Lung (tissue), 12 donors: ENCODE data around the gene AMN1. TPM values are rescaled to one million over a fixed set of nuclear protein-coding genes. Genes with fewer than 3 reads are reported as not detected.
"Not testable (repeated sequence)": the region's sequence is repeated elsewhere in the genome, so short reads cannot be mapped to it uniquely, and the experiment has no call there.

Experiments used
- ATAC-seq: fragments of 200-7000 bp; cut with Tn5 transposase; one replicate; pipeline ENCODE4 v1.9.1; 2020; ENCODE audit warnings: moderate number of reproducible peaks; ENCODE audit not compliant: insufficient read depth, low FRiP score
- DNase-seq, 3 donors: peaks; one replicate each; pipeline ENCODE4 v3.0.0-alpha.2; 2013 to 2017
- H3K27ac ChIP-seq, 2 donors: one replicate each; pipeline ENCODE4 v1.5.1; 2013; ENCODE audit warnings: mild to moderate bottlenecking in 2 of 2, moderate library complexity in 2 of 2, control low read depth in 1 of 2, inconsistent platforms in 1 of 2, low read depth in 1 of 2, low read length in 1 of 2
- H3K27me3 ChIP-seq, 3 donors: one replicate each; pipeline ENCODE4 v1.5.1; 2013; ENCODE audit warnings: low read length in 2 of 3; ENCODE audit not compliant: control insufficient read depth in 3 of 3, insufficient read depth in 3 of 3
- H3K36me3 ChIP-seq, 4 donors: one replicate each; pipeline ENCODE4 v1.5.1; 2013; ENCODE audit warnings: low read length in 4 of 4, mild to moderate bottlenecking in 1 of 4, moderate library complexity in 1 of 4; ENCODE audit not compliant: control insufficient read depth in 4 of 4, insufficient read depth in 4 of 4
- H3K4me1 ChIP-seq, 5 donors: one replicate each; pipeline ENCODE4 v1.5.1; 2013; ENCODE audit warnings: low read length in 5 of 5, mild to moderate bottlenecking in 2 of 5, moderate library complexity in 1 of 5; ENCODE audit not compliant: control insufficient read depth in 5 of 5, insufficient read depth in 5 of 5
- H3K4me3 ChIP-seq: one replicate; pipeline ENCODE4 v1.5.1; 2013; ENCODE audit warnings: mild to moderate bottlenecking, control low read depth, moderate library complexity
- H3K9ac ChIP-seq, 2 donors: one replicate each; pipeline ENCODE4 v1.5.1; 2013; ENCODE audit warnings: low read length in 2 of 2, control low read depth in 1 of 2; ENCODE audit not compliant: insufficient read depth in 1 of 2
- H3K9me3 ChIP-seq, 4 donors: one replicate each; pipeline ENCODE4 v1.5.1; 2013; ENCODE audit warnings: low read length in 3 of 4, mild to moderate bottlenecking in 1 of 4, moderate library complexity in 1 of 4; ENCODE audit not compliant: control insufficient read depth in 4 of 4, insufficient read depth in 3 of 4
- WGBS, 2 donors: extraction: QIAGEN DNeasy Blood & Tissue Kit; methylation state at CpG; one replicate each; pipeline ENCODE4 v1.1.7; 2013; 5-methylcytosine and 5-hydroxymethylcytosine counted together
- polyA plus RNA-seq, 2 donors: library from polyadenylated mRNA; stranded (reverse); fragments of 200-250 nt; gene quantifications; one replicate each; pipeline ENCODE4 v1.2.1, GENCODE V29; 2013
- total RNA-seq, 2 donors: library from RNA; depleted of rRNA in 1 of 2; stranded (reverse); fragments of >200 nt in 1 of 2; gene quantifications; one replicate each; pipeline ENCODE4 v1.2.1, GENCODE V29; 2014 to 2021
- TF ChIP-seq, protein P1 (sequence below): IDR thresholded peaks from 2 replicates; pipeline ENCODE4 v1.5.1; 2012; ENCODE audit warnings: mild to moderate bottlenecking; ENCODE audit errors: control extremely low read depth, extremely low read depth
- donor health status: control.
- donor health status: control.
- donor health status: Bipolar disorder and iron deficiency.
- donor health status: healthy.
- donor health status: DM: yes; HTN: yes; CAD: no.

AMN1 gene
- total and polyA plus RNA-seq, 4 donors = 5.7 to 20.0 (median 11.3) TPM

DNA sequence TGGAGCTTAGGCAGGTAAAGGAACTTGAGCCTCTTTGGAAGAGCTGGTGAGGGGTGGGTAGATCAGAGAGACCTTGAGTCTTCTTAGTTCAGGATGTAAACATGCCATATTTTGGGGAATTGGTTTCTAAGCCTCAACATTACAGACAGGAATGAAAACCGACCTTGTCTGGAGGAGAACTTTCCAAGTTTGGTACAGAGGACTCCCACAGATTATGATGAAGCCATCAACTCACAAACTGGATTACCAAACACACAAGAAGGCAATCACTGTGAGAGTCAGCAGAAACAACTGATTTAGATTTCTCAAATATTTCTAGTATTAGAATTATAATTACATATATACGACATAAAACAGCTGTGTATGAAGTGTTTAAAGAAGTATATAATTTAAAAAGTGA, 22.3 kb upstream of the AMN1 start:
- Histone ChIP-seq H3K4me1 (peaks cover 0 to 6% (median 3%) of the 10 kb centered on the region in 5 donors), H3K9ac (no peak overlapping the region), H3K9me3 (peaks cover 0 to 2% (median 0%) of the 10 kb centered on the region in 4 donors), H3K36me3 (no peaks in the 10 kb centered on the region), H3K27ac (no peak overlapping the region), H3K27me3 (no peaks in the 10 kb centered on the region), H3K4me3 (no peak overlapping the region)
- TF ChIP-seq, protein P1, sequence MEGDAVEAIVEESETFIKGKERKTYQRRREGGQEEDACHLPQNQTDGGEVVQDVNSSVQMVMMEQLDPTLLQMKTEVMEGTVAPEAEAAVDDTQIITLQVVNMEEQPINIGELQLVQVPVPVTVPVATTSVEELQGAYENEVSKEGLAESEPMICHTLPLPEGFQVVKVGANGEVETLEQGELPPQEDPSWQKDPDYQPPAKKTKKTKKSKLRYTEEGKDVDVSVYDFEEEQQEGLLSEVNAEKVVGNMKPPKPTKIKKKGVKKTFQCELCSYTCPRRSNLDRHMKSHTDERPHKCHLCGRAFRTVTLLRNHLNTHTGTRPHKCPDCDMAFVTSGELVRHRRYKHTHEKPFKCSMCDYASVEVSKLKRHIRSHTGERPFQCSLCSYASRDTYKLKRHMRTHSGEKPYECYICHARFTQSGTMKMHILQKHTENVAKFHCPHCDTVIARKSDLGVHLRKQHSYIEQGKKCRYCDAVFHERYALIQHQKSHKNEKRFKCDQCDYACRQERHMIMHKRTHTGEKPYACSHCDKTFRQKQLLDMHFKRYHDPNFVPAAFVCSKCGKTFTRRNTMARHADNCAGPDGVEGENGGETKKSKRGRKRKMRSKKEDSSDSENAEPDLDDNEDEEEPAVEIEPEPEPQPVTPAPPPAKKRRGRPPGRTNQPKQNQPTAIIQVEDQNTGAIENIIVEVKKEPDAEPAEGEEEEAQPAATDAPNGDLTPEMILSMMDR = no peak
- 58 to 68% methylated on average over 2 of the region's 2 CpGs for WGBS, 2 donors
- ATAC-seq (no peak), DNase-seq (peak in 1 of 3 donors; percentile 25)

DNA sequence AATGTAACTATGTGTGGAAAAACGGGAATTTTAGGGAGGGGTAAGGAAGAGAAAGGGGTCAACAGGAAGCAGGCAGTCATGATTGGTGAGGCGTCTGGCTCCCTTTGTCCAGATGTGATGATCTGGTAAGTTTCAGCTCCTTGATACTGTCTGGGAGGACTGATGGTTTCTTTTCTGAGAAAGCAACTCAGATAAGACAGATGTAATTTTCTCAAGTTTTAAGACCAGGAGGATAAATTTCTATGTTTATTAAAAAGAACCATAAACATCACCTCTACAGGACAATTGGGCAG, 21.9 kb upstream of the AMN1 start:
- ATAC-seq = no peak
- peaks cover 0 to 7% (median 4%) of the 10 kb centered on the region in 5 donors for H3K4me1 ChIP-seq
- 54 to 62% methylated on average over 2 of the region's 2 CpGs for WGBS, 2 donors
- DNase-seq = no peak
- no peaks in the 10 kb centered on the region for H3K36me3 ChIP-seq
- H3K9ac ChIP-seq = no peak overlapping the region
- TF ChIP-seq, protein P1 = no peak
- no peak overlapping the region for H3K27ac ChIP-seq
- H3K27me3 ChIP-seq = no peaks in the 10 kb centered on the region
- peaks cover 0 to 2% (median 0%) of the 10 kb centered on the region in 4 donors for H3K9me3 ChIP-seq
- no peak overlapping the region for H3K4me3 ChIP-seq

DNA sequence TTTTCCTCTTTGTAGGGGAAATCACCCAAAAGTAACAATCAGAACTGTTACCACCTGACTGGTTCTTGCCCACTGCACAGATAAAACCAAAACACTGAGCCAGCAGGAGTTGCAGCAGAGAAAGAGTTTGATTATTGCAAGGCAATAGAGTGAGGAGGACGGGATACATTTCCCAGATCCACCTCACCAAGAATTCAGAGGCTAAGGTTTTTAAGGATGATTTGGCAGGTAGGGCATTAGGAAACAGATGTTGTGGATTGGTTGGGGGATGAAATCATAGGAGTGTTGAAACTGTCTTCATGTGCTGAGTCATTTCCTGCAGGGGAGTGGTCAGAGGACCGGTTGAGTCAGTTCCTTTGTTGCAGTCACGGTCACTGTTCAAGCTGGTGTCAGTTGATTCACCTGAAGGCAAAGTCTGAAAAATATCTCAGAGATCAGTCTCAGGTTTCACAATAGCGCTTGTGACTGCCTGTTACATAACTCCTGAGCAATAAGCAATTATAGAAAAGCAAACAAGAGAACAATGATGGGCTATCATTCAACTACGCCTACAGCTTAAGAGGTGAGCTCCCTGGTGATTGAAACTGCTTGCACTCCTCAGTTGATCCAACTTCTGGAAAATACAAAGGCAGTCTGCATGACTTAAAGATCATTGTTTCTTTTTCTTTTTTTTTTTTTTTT, 20.3 kb upstream of the AMN1 start:
- H3K4me1 ChIP-seq = peaks cover 0 to 7% (median 4%) of the 10 kb centered on the region in 5 donors
- peaks cover 0 to 2% (median 0%) of the 10 kb centered on the region in 4 donors for H3K9me3 ChIP-seq
- peak; percentile 93 for ATAC-seq
- H3K4me3 ChIP-seq = no peak overlapping the region
- TF ChIP-seq, protein P1 = no peak
- WGBS, 2 donors = 19 to 24% methylated on average over 5 of the region's 5 CpGs
- no peak overlapping the region for H3K9ac ChIP-seq
- H3K27ac ChIP-seq = peak overlapping the region; percentile 38 to 91
- peak; percentile 20 to 65 (median 39) for DNase-seq
- H3K27me3 ChIP-seq = no peaks in the 10 kb centered on the region
- no peaks in the 10 kb centered on the region for H3K36me3 ChIP-seq

DNA sequence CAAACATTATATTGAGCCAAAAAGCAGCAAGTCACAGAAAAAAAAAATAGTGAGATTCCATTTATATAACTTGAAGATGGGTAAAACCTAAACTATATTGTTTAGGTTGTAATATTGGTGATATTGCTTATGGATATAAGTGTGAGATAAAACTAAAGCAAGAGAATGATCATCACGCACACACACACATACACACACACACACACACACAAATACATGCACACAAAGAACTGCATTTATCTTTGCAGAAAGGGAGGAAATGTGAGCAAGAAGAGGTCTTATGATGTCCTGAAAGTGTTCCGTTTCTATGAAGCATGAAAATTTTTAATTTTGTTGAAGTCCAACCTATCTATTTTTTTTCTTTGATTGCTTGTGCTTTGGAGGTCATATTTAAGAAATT, 16.4 kb upstream of the AMN1 start:
- Histone ChIP-seq H3K9me3 (peaks cover 0 to 2% (median 0%) of the 10 kb centered on the region in 4 donors), H3K27ac (no peak overlapping the region), H3K9ac (no peak overlapping the region), H3K36me3 (no peaks in the 10 kb centered on the region), H3K27me3 (no peaks in the 10 kb centered on the region), H3K4me3 (no peak overlapping the region), H3K4me1 (peaks cover 0 to 7% (median 3%) of the 10 kb centered on the region in 5 donors)
- TF ChIP-seq, protein P1 = no peak
- 83 to 86% methylated on average over 2 of the region's 2 CpGs for WGBS, 2 donors
- ATAC-seq (no peak), DNase-seq (no peak)

DNA sequence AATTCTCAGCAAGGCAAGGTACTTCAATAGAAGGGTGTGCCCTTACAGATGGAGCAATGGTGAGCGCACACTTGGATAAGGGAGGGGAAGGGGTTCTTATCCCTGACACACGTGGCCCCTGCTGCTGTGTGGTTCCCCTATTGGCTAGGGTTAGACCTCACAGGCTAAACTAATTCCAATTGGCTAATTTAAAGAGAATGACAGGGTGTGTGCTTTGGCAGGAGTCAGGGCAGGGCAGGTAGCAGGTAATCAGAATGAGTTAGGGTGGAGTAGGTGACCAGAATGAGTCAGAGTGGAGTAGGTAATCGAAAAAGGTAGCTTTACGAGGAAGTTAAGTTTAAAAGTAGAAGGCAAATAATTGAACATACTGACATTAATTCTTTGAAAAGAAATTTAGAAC, 15.5 kb upstream of the AMN1 start:
- H3K27me3 ChIP-seq, H3K9ac ChIP-seq, H3K36me3 ChIP-seq, DNase-seq, H3K4me3 ChIP-seq, H3K27ac ChIP-seq, H3K4me1 ChIP-seq, ATAC-seq, H3K9me3 ChIP-seq: not testable (repeated sequence)
- 76 to 86% methylated on average over 4 of the region's 4 CpGs for WGBS, 2 donors
